ENCODE results near the gene ABI3BP. TPM values are rescaled to one million over a fixed set of nuclear protein-coding genes. Genes with fewer than 3 reads are reported as not detected.

The ABI3BP gene
- total RNA-seq, 1 experiment from 2014 or later = 0.28 TPM

DNA sequence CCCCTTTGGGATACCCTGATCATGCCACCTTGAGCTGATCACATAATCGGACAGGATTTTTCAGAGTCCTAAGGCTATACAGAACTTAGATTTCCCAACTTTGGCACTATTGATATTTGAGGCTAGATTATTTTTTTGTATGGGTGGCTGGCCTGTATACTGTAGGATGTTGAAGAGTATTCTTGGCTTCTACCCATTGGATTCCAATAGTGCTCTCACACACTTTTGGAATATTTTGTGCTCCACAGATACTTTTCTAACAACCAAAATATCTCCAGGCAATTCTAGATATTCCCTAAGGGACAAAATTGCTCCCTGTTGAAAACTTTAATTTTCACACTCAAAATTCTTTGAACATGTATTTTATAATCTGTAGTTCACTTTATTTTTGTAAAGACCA, 125.1 kb downstream of the ABI3BP start:
- H3K4me1 Mint-ChIP-seq = no peaks in the 10 kb centered on the region
- H4K5ac ChIP-seq (ENCODE audit: insufficient read length, low read depth, low read length) = no peak overlapping the region
- H3K27ac Mint-ChIP-seq = no peak overlapping the region
- no peak overlapping the region for H2BK120ac ChIP-seq (ENCODE audit: low read depth, low read length, poor library complexity, severe bottlenecking)
- no peak overlapping the region for H3T11ph ChIP-seq (ENCODE audit: low read length)
- no peak overlapping the region for H3K23ac ChIP-seq (ENCODE audit: insufficient read length, low read depth, low read length)
- H4K20me1 ChIP-seq (ENCODE audit: control insufficient read depth, insufficient read depth, insufficient read length) = no peaks in the 10 kb centered on the region
- H3K23me2 ChIP-seq (ENCODE audit: insufficient read length, low read depth, low read length, poor library complexity, severe bottlenecking) = no peaks in the 10 kb centered on the region
- no peaks in the 10 kb centered on the region for H3K9me3 ChIP-seq (ENCODE audit: control insufficient read depth, low read depth, low read length)
- H3K4me1 ChIP-seq (ENCODE audit: insufficient read depth, low read length) = no peaks in the 10 kb centered on the region
- no peak overlapping the region for H3K18ac ChIP-seq (ENCODE audit: insufficient read length, low read depth, low read length)
- no CpG with 5 or more reads among the region's 1 CpG for WGBS (ENCODE audit: extremely low coverage, insufficient read length, low lambda C conversion rate)
- H4K8ac ChIP-seq (replicated peaks; ENCODE audit: insufficient read length, low read depth, low read length) = no peak overlapping the region
- H3K79me2 ChIP-seq (ENCODE audit: insufficient read depth, low read length) = no peaks in the 10 kb centered on the region
- H3K4me3 Mint-ChIP-seq = no peak overlapping the region
- no peak for DNase-seq
- no peaks in the 10 kb centered on the region for H3K9me3 Mint-ChIP-seq
- no peak overlapping the region for H3K4me2 ChIP-seq (ENCODE audit: insufficient read depth, insufficient read length, low read length)
- H3K79me1 ChIP-seq (ENCODE audit: insufficient read depth, low read depth, low read length, poor library complexity, severe bottlenecking) = no peaks in the 10 kb centered on the region
- H3K14ac ChIP-seq (ENCODE audit: insufficient read depth, low read length) = no peak overlapping the region
- no peak overlapping the region for H3K9ac ChIP-seq (ENCODE audit: extremely low read depth, insufficient read length, low read length)
- H3K27me3 ChIP-seq (ENCODE audit: insufficient read depth, low read length) = no peaks in the 10 kb centered on the region
- no peaks in the 10 kb centered on the region for H3K27me3 Mint-ChIP-seq (ENCODE audit: low read depth)
- TF ChIP-seq, protein P1, sequence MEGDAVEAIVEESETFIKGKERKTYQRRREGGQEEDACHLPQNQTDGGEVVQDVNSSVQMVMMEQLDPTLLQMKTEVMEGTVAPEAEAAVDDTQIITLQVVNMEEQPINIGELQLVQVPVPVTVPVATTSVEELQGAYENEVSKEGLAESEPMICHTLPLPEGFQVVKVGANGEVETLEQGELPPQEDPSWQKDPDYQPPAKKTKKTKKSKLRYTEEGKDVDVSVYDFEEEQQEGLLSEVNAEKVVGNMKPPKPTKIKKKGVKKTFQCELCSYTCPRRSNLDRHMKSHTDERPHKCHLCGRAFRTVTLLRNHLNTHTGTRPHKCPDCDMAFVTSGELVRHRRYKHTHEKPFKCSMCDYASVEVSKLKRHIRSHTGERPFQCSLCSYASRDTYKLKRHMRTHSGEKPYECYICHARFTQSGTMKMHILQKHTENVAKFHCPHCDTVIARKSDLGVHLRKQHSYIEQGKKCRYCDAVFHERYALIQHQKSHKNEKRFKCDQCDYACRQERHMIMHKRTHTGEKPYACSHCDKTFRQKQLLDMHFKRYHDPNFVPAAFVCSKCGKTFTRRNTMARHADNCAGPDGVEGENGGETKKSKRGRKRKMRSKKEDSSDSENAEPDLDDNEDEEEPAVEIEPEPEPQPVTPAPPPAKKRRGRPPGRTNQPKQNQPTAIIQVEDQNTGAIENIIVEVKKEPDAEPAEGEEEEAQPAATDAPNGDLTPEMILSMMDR (conservative IDR thresholded peaks at IDR 0.05) = no peak
- no peak overlapping the region for H2BK20ac ChIP-seq (ENCODE audit: low read depth, low read length, poor library complexity, severe bottlenecking)
- H2AFZ ChIP-seq (ENCODE audit: low read length) = no peak overlapping the region
- no peaks in the 10 kb centered on the region for H3K36me3 Mint-ChIP-seq (ENCODE audit: insufficient read depth in 1 of 3, low read depth in 3 of 3)
- H2BK15ac ChIP-seq (ENCODE audit: low read depth, low read length) = no peak overlapping the region
- H3K4ac ChIP-seq (ENCODE audit: low read depth, low read length) = no peak overlapping the region
- H3K56ac ChIP-seq (ENCODE audit: insufficient read length, low read depth, low read length) = no peak overlapping the region
- no peak overlapping the region for H2AK5ac ChIP-seq (ENCODE audit: insufficient read length, low read length)
- no peak overlapping the region for H2BK12ac ChIP-seq (ENCODE audit: insufficient read length, low read depth, low read length)
- H2BK5ac ChIP-seq (ENCODE audit: insufficient read length, low read length) = no peak overlapping the region
- no peak overlapping the region for H3K27ac ChIP-seq (ENCODE audit: insufficient read length, low read depth, low read length)
- no peak overlapping the region for H4K91ac ChIP-seq (ENCODE audit: insufficient read length, low read depth, low read length)

Data from H9 (cell line).